Sigmoid colon (tissue), 4 donors: ENCODE results near the gene SUGP2.

Experiments
- EP300 ChIP-seq, 4 donors: sonication (generic); formaldehyde crosslinking; IDR thresholded peaks; one replicate each; pipeline ENCODE4 v1.6.1; 2017; ENCODE audit warnings: antibody characterized with exemption in 4 of 4
- POLR2A ChIP-seq, 2 donors: fragments of 450-650 bp; IDR thresholded peaks; one replicate each; pipeline ENCODE4 v1.6.1; 2016; ENCODE audit warnings: antibody characterized with exemption in 2 of 2, mild to moderate bottlenecking in 2 of 2, moderate library complexity in 2 of 2
- TF ChIP-seq, protein P1 (sequence below), 4 experiments: fragments of 450-650 bp in 3 of 4; fragments of 200-600 bp in 1 of 4; IDR thresholded peaks; one replicate each; pipeline ENCODE4 v1.5.1; 2016 to 2019; ENCODE audit warnings: antibody characterized with exemption in 4 of 4, mild to moderate bottlenecking in 3 of 4, moderate library complexity in 2 of 4

DNA sequence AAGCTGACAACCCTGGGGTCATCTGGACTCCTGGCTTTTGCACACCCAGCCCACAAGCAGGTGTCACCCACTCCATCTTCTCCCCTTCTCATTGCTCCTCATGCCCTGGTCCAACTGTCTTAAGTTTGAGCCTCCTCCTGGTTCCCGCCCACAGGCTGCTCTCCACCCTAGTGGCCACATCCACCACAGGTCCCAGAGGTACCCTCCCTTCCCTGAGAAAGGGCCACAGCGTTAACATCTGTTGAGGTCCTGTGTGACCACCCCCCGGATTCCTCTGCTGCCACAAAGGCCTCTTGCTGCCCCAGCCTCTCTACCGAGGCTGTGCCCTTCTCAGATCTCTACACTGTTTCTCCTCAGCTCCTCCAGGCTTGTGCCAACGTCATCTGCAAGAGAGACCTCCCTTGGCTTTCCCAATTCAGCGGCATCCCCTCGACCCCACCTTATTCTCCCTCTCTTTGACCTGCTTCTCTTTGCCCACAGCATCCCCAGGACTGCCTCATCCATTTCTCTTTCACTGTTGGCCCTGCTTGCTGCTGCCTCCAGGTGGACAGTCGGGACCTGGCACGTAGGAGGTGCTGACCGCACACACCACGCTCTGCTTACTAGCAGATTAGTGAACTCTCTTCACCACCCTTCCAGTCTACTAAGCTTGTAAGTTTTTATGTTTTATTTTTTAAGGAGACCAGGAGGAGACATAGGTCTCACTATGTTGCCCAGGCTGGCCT, 33.3 kb downstream of the SUGP2 start:
- no peak for TF ChIP-seq POLR2A (IDR thresholded peaks at IDR 0.05)
- TF ChIP-seq, protein P1, sequence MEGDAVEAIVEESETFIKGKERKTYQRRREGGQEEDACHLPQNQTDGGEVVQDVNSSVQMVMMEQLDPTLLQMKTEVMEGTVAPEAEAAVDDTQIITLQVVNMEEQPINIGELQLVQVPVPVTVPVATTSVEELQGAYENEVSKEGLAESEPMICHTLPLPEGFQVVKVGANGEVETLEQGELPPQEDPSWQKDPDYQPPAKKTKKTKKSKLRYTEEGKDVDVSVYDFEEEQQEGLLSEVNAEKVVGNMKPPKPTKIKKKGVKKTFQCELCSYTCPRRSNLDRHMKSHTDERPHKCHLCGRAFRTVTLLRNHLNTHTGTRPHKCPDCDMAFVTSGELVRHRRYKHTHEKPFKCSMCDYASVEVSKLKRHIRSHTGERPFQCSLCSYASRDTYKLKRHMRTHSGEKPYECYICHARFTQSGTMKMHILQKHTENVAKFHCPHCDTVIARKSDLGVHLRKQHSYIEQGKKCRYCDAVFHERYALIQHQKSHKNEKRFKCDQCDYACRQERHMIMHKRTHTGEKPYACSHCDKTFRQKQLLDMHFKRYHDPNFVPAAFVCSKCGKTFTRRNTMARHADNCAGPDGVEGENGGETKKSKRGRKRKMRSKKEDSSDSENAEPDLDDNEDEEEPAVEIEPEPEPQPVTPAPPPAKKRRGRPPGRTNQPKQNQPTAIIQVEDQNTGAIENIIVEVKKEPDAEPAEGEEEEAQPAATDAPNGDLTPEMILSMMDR (IDR thresholded peaks at IDR 0.05): no peak
- no peak for TF ChIP-seq EP300 (IDR thresholded peaks at IDR 0.05)
